ENCODE data around the gene PPFIA1. TPM values are rescaled to one million over a fixed set of nuclear protein-coding genes. Genes with fewer than 3 reads are reported as not detected.

Gene PPFIA1
- total and polyA plus RNA-seq, 2 experiments from 2014 or later, result 34.1 to 48.1 TPM

GRCh38 chr11:70244698-70245097 is 25.8 kb upstream of the PPFIA1 start:
- H3K27me3 ChIP-seq, result no peaks in the 10 kb centered on the region
- H3K9me3 ChIP-seq (ENCODE audit: low read depth), result no peaks in the 10 kb centered on the region
- H3K4me1 ChIP-seq (ENCODE audit: low read depth), result no peaks in the 10 kb centered on the region
- no peaks in the 10 kb centered on the region for H3K36me3 ChIP-seq
- no peak for TF ChIP-seq CTCF (IDR thresholded peaks at IDR 0.05; ENCODE audit: low read depth, low read length)
- DNase-seq (ENCODE audit: low read depth in 1 of 2, low spot score in 1 of 2), result peak in 1 of 2 donors; percentile 81
- H3K4me3 ChIP-seq, result no peak overlapping the region
- H3K27ac ChIP-seq, result no peak overlapping the region

- H3K4me3 ChIP-seq, result no peak overlapping the region
- H3K4me1 ChIP-seq (ENCODE audit: low read depth), result no peaks in the 10 kb centered on the region
- TF ChIP-seq CTCF (IDR thresholded peaks at IDR 0.05; ENCODE audit: low read depth, low read length), result no peak
- no peaks in the 10 kb centered on the region for H3K27me3 ChIP-seq
- H3K9me3 ChIP-seq (ENCODE audit: low read depth), result no peaks in the 10 kb centered on the region
- H3K27ac ChIP-seq, result no peak overlapping the region
- H3K36me3 ChIP-seq, result no peaks in the 10 kb centered on the region
- peak in 1 of 2 donors; percentile 30 for DNase-seq (ENCODE audit: low read depth in 1 of 2, low spot score in 1 of 2)
Measured at GRCh38 chr11:70246196-70246595, 24.3 kb upstream of the PPFIA1 start.

GRCh38 chr11:70247042-70247709 is 23.3 kb upstream of the PPFIA1 start:
- no peaks in the 10 kb centered on the region for H3K27me3 ChIP-seq
- H3K4me3 ChIP-seq, result no peak overlapping the region
- no peak overlapping the region for H3K27ac ChIP-seq
- no peak for TF ChIP-seq CTCF (IDR thresholded peaks at IDR 0.05; ENCODE audit: low read depth, low read length)
- H3K9me3 ChIP-seq (ENCODE audit: low read depth), result no peaks in the 10 kb centered on the region
- H3K36me3 ChIP-seq, result no peaks in the 10 kb centered on the region
- DNase-seq (ENCODE audit: low read depth in 1 of 2, low spot score in 1 of 2), result no peak
- no peaks in the 10 kb centered on the region for H3K4me1 ChIP-seq (ENCODE audit: low read depth)

- no peak for TF ChIP-seq CTCF (IDR thresholded peaks at IDR 0.05; ENCODE audit: low read depth, low read length)
- H3K27ac ChIP-seq, result no peak overlapping the region
- no peaks in the 10 kb centered on the region for H3K27me3 ChIP-seq
Measured at GRCh38 chr11:70247710-70248072, 22.8 kb upstream of the PPFIA1 start.

GRCh38 chr11:70250876-70251658 is 19.4 kb upstream of the PPFIA1 start:
- Histone ChIP-seq H3K4me3 (no peak overlapping the region), H3K9me3 (ENCODE audit: low read depth) (no peaks in the 10 kb centered on the region), H3K4me1 (ENCODE audit: low read depth) (no peaks in the 10 kb centered on the region), H3K27ac (no peak overlapping the region), H3K27me3 (no peaks in the 10 kb centered on the region), H3K36me3 (no peaks in the 10 kb centered on the region)
- no peak for DNase-seq (ENCODE audit: low read depth in 1 of 2, low spot score in 1 of 2)
- no peak for TF ChIP-seq CTCF (IDR thresholded peaks at IDR 0.05; ENCODE audit: low read depth, low read length)

More at GRCh38 chr11:70247710-70248072, 22.8 kb upstream of the PPFIA1 start:
- Histone ChIP-seq H3K36me3 (no peaks in the 10 kb centered on the region), H3K9me3 (ENCODE audit: low read depth) (no peaks in the 10 kb centered on the region), H3K4me3 (no peak overlapping the region), H3K4me1 (ENCODE audit: low read depth) (no peaks in the 10 kb centered on the region)
- DNase-seq (ENCODE audit: low read depth in 1 of 2, low spot score in 1 of 2), result no peak
